GM19395 (cell line): ENCODE measurements around the gene FRMD5.

Experiments
- ATAC-seq: cut with Tn5 transposase; IDR thresholded peaks from one replicate; pipeline ENCODE4 v1.9.1; 2021; ENCODE audit warnings: mild to moderate bottlenecking, moderate library complexity; ENCODE audit not compliant: unreplicated experiment

FRMD5 gene

DNA sequence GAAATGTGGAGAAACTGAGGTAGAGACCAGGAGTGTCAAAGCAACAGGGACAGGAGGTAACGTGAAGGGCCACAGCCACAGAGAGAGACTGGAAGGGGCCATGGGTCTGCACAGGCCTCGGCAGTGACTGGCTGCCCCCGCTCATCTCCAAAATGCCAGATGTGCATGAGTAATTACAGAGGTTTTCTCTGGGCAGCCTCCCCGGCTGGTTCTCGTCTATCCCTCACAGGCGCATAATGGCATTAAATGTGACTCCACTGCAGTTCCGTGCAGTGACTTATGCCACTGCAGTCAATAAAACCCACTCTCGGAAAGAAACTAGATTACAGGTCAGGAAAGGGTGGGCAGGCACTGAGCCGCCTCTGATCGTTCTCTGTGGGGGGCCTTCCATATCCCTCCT lies 293.6 kb downstream of the FRMD5 start:
- ATAC-seq: no peak

DNA sequence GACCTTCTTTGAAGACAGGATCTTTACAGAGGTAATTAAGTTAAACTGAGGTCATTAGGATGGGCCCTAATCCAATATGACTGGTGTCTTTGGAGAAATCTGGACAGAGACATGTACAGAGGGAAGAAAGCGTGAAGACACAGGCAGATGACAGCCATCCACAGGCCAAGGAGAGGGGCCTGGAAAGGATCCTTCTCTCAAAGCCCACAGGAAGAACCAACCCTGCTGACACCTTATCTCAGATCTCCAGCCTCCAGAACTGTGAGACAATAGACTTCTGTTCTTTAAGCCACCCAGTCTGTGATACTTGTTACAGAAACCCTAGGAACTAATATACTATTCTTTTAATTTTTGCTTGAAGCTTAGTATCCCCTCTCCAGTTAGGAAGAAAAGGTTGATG lies 294.1 kb downstream of the FRMD5 start:
- ATAC-seq: no peak

DNA sequence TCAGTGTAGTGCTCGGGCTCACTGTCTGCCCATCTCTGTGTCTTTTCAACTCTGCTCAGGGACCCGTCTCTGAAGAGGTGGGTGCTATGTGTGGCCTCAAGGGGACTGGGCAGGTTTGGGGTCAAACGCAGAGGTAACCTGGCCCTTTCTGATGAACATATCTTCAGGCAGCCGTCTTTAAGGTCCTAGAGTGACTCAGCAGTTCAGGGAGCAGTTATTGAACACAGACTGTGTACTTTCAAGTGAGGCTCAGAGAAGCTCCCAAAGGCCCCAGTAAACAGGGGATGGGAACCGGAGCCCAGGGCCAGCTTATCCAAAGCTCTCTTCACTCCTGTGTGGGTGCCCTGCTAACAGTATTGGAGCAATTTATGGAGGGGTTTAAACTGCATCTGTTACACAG lies 295.1 kb downstream of the FRMD5 start:
- ATAC-seq: no peak

DNA sequence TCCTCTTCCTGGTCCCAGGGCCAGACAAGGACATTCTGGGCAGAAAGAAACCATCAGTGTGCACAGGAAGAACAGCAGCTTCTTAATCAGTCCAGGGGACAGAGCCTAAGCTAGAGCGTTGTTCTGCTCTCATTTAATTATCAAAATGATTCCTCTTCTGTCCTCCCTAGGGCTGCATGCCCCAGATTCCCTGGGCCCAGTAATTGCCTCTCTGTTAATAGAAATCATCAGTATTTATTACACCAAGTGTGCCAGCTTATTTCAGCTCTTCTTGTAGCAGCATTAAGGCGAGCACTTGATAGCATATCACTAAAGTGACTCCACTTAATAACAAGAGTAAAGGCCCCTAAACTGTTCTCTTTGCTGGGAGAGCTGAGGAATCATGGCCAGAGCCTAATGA lies 296.2 kb downstream of the FRMD5 start:
- ATAC-seq: no peak

DNA sequence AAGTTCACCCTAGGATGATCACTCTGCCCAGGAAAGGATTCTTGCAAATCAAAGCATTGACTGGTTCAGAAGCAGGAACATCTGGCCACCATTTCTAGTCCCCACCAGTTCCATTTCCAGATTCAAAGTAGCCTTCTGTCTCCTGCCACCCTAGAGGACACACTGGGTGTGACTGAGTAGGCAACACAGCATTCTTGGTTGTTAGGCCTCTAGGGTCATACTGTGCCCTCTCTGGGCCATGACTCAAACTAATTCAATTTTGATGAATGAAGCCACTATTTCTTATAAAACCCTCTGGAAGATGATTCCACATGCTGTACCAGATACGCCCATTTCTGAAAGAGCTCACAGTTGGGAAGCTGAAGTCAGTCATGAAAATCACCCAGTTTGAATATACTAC lies 298.5 kb downstream of the FRMD5 start:
- no peak for ATAC-seq

DNA sequence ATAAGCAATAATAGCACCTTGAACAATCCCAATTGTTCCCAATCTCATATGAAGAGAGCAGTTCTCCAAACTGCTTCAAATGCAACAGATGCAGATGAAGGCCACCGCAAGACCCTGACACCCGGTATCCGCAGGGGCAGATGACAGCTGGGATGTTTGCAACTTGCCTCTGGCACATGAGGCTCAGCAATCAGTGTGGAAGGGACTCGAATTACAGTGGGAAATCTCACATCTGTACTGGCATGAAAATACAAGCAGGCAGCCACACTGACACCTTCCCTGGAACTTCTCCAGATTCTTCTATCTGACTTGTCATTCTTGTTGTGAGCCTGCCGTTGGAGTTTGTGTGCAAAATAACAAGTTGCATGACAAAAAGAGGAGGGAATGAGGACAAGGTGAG lies 299.5 kb downstream of the FRMD5 start:
- no peak for ATAC-seq

DNA sequence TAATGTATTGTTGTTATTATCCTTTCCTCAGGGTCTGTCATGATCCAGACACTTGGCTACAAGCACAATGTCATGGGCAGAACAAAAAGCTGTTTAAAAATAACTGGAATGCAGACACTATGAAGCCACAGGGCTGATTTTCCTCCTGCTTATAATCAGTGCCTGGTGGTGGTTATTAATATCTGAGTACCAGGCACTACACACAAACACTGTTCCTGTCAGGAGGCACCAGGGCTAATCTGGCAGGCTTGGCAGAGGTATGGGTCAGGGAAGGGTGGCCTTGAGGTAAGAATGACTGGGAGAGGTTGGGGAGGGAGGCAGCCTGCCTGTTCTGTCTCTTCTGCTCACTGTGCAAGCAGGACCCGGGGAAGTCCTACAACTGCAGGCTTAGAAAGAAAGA lies 301.1 kb downstream of the FRMD5 start:
- ATAC-seq: no peak

DNA sequence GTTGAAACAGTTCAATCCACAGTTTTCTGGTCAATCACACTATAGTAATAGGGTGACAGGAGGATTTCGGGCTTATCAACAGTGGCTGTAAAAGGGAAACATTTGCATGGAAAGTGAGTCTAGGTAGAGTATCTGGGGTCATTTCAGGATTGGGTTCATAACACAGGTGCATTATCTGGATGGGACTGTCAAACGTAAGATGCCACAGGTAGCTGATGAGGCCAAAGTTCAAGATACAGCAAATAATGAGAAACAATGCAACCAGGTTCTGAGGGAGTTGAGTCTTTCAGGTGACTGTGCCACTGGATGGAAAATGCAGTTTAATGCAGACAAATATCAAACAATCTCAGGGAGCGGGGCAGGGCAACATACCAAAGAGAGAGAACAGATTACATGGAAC lies 306.0 kb downstream of the FRMD5 start:
- ATAC-seq: no peak

DNA sequence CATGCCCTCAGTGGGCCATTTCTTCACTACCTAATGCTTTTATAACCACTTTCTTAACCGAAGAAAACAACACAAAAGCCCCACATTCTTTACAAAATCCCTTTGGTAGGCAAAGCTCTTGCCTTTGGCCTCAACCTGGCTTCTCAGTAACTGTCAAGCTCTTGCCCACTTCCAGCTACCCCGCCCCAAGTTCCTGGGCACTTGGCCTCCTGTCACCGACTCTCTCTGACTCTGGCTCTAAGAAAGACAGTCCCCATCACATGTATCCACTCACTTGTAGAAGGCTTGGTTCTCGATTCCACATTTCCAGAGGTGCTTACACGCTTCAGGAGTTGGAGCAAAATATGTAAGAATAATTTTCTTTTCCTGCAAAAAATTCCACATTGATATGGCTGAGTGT lies 307.2 kb downstream of the FRMD5 start:
- ATAC-seq: no peak

DNA sequence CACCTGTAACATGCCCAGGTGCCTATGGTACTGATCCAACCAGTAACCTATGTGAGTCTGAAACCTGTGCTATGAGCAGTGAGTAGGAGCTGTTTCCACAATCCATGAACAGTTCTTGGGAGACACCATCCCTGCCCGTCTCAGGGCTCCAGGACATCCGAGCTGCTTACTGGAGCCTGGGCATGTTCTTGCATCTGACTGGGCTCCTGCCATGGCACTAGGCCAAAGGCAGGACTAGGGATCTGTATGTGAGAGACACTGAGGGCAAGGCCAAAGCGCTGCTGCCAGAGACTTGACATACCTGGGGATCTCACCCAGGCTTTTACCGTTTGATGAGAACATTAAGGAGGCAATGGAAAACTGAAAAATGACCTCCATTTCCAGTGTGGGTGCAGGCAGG lies 308.5 kb downstream of the FRMD5 start:
- no peak for ATAC-seq

DNA sequence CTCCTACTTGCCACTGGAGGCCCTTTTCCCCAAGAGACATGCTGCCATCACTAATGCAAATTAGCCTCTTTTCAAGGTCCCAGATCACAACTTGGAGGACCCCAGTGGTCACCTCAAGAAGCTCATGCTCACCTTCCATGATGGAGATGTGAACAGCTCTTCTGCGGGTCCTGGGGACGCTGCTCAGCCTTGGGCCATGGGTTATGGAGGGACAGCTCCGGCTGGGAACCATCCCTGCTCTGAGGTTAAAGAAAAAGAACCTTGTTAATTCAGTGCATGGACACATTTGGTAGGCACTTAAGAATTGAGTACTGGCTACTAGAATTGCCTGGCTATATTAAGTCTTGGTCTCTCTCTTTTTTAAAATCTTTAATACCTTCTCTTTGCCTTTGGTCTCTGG lies 311.5 kb downstream of the FRMD5 start:
- ATAC-seq: no peak

DNA sequence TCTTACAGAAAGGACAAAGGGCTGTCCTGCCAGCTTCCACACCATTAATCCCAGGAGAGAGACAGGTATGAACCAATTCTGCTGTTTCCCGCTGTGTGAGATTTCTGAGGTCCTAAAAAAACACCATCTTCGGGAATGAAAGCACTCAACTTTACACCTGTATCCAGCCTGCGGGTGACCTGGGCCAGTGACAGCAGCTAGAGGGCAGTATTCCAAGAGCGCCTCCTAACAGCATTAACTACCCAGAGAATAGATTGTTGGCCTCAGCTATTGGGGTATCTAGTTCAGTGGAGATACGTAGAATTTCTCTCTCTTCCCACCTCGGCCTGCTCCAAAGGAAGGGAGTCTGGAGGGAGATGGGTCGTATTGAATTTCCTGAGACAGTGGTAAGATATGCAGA lies 313.1 kb downstream of the FRMD5 start:
- ATAC-seq: no peak

DNA sequence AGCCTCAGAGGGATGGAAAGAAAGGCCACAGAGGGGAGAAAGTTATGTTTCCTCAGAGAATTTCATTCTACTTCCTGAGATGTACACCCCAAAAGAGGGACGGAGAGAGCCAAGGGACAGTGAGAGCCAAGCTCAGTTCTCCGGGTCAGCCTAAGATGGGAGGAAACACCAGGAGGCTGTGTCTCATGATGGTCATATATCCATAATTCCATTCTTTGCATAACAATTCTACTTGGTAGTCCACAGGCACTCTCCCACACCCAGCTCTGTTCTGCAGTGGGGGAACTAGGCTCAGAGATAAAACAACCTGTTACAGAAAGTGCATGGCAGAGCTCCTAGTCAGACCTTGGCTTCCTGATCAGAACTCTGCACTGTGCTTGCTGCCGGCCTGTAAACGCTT lies 313.8 kb downstream of the FRMD5 start:
- ATAC-seq: no peak

DNA sequence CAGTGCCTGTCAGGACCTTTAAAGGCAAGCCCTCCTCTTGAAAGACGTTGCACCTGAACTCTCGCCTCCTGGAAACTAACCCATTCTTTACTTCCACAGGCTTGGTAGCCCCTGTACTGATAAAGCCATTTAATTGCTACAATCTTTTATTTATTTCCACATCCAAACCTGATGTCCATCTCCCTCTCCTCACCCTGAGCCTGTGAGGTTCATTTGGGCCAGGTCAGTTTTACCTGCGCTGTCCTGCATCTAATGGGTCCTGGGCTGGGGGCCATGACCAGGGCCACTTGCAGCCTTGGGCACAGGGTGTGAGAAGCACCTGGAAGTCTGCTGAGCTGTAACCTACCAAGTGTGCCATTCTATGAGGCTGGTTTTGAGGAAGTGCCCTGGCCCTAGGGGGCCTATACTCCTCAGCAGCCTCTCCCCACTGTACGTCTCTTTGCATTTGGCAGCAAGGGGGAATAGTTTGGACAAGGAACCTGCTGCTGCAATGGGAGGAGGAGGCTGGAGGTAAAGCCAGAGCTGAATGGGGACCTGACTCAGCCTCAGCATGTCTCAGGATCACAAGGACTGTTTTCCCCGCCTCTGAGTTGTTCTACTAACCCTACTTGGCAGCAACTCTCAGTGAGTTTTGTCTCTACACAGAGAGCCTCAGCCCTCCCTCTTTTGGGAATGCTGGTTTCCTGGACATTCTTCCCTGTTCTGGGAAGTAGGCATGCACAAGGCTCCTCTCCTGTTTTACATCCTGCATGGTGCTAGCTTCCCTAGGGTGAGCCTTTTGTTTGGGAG lies 314.5 kb downstream of the FRMD5 start:
- no peak for ATAC-seq

DNA sequence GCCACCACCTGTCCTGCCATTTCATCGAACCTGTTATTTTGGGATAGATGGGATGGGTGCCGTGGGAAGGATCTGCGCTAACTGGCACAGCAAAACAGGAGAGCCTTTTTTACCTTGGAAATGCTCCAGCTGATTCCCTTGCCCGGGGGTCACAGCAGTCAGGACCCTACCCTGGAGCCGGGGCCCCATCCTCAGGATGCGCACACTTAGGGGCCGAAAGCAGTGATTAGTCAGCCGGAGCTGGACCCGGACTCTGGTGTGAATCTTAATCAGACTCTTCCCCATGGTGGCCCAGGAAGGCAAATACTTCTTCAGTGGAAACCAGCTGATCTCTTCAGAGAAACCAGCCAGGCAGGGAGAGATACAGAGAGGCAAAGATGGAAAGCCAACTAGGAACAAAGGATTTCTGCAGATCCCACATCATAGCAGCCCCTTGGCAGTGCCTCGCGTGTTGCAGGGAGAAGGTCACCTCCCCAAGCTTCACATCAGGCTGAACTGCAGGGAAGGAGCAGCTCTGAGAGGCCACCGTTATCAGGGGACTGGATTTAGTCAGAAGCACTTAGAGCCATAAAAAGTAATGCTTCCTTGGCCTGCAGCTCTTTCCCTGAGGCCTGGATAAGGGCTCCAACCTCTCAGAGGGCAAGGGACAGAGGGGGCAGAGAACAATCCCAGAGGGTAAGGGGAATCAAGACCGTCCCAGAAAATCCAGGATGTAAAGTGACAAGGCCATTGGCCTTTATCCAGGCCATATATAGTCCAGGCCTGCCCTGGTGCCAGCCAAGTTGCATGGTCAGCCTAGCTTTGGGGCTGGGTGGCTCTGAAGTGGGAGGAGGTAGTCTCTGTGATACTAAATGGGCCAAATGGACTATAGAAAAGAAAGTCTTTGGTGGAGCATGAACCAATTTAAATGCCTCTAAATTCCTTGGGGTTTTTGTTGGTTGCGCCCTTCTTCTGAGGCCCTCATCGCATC lies 315.4 kb downstream of the FRMD5 start:
- no peak for ATAC-seq

DNA sequence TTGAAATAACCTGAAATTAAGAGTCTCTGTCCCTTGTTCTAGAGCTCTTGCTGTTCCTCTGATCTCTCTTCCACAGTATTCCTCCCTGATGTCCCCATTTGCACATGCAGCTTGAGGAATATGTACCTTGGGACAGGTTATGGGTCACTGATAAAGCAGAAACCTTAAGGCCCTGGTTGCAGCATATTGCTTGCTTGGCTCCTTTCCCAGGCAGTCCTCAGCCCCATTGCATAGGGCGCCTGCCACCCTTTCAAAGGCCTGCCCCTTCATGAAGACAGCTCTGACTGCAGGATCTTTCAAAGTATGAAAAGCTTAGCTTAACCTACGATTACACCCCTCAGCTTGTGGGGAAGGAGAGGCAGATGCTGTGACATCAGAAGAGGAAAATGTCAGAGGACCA lies 316.6 kb downstream of the FRMD5 start:
- no peak for ATAC-seq

DNA sequence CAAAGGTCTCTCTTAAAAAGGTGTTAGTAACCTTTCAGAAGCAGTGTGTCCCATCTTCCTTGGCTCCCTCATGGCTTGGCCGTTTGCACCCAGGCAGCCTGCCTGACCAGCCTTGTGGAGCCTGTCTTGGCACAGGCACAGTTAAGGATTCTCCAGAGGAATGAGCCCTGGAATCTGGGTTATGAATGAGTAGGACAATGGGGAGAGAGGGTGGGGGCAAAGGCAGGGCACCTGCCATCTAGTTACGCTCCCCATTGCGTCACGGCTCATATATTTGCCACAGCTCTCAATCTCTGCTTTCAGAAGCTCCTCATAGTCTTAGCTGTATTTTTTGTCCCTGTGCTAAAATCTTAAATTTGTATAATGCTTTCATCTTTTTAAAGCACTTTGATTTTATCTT lies 317.7 kb downstream of the FRMD5 start:
- ATAC-seq: no peak

DNA sequence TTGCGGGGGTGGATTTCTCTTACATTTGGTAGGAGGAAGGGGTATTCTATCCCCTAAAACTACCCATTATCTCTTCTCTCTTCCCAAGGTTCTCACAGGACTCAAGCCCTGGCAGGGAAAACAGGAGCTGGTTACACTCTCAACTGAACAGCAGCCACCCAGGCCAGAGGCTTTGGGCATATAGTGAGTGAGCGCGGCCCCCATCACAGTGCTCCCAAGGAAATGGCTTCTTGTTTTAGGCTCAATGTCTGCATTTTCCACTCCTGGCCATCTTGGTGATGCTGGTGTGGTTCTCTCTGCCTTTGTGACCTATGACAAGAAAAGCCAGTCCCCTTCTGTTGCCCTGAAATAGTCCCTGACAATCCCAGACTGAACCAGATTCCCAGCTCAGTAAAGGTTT lies 318.2 kb downstream of the FRMD5 start:
- ATAC-seq: no peak

DNA sequence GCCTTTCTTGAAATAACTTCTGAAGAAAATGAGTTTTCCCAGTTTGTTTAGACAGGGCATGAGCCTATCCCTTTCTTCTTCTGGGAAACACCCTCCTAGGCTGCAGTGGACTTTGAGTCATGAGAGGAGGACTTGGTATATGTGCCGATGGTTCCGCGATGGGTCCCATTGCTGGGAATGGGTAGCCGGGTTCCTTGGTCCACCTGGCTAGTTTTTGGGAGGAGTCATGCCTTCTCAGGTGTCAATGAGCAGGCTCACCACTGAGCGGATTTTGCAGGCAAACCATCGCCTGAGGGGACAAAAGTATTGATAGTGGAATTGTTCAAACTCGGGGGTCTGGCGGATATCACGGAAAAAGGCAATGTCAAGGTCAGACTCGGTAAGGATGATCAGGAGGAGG lies 321.4 kb downstream of the FRMD5 start:
- no peak for ATAC-seq

DNA sequence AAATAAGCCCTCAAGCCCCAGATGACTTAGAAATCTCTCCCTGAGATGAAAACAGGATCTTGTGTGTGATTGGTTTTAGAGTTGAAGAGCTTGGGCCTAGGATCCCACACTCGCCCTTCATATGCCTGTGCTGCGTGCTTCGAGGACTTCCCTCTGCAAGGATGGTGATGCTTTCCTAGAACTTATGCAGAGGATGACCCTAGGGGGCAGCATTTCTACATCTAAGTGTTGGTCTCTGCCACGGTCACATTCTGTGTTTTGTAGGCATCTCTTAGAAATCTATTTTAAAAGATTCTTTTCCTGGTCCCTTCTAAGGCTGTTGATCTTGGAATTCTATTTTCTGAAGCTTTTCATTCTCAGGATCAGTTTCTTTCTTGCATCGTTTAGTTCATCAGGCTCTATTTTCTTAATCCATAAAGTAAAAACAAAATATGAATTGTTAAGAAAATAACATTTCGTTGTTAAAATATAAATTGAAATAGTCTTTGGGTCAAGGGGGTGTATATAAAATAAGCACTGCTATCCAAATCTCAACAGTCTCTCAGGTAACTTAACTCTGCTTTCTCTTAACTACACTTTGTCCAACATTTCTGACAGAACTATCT lies 322.6 kb downstream of the FRMD5 start:
- no peak for ATAC-seq

DNA sequence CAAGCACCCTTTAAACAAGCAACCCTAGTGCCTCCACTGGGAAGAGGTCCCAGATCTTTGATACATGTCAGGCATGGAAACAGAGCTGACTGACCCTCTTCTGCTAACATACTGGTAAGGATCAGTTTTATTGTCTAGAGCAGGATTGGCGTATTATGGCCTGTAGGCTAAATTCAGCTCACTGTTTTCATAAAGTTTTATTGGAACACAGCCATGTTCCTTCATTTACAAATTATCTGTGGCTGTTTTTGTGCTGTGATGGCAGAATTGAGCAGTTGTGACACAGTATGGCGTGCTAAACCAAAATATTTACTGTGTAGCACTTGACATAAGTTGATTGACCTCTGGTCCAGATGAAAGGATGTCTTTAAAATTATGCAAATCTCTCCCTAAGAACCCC lies 323.2 kb downstream of the FRMD5 start:
- ATAC-seq: no peak

DNA sequence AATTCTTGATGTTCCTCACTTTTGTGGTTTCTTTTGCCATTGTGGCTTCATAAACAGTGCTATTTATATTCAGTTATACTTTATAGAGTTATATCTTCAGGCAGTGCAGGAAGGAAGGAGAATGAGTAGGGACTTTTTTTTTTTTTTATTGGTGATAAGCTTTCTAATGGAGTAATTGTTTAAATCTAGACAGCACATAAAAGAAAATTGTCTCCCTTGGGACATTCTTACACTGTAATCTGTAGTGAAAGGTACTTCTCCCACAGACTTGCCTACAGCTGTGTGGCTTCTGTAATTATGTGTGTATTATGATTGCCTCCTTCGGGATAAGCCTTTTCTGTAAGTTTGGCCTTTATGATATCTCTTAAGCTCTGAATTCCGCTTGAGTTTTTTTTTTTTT lies 326.7 kb downstream of the FRMD5 start:
- no peak for ATAC-seq
